Mesothelial cell of epicardium (in vitro differentiated cells): Measurements from ENCODE around the gene RPS10. TPM values are rescaled to one million over a fixed set of nuclear protein-coding genes. Genes with fewer than 3 reads are reported as not detected.
"Not testable (repeated sequence)": the region's sequence is repeated elsewhere in the genome, so short reads cannot be mapped to it uniquely, and the experiment has no call there.

Experiments
- DNase-seq, 2 experiments: peaks; one replicate each; pipeline ENCODE4 v3.0.0; 2021; ENCODE audit warnings: low spot score in 2 of 2; ENCODE audit not compliant: unreplicated experiment in 2 of 2
- H3K27ac Mint-ChIP-seq: 2 replicates; pipeline ENCODE4 v1.8.0; 2021; ENCODE audit warnings: mixed read lengths
- H3K27me3 Mint-ChIP-seq: 2 replicates; pipeline ENCODE4 v1.8.0; 2021; ENCODE audit warnings: low read depth, mixed read lengths
- H3K36me3 Mint-ChIP-seq: 2 replicates; pipeline ENCODE4 v1.8.0; 2021; ENCODE audit warnings: mixed read lengths
- H3K4me1 Mint-ChIP-seq: 2 replicates; pipeline ENCODE4 v1.8.0; 2021; ENCODE audit warnings: mixed read lengths
- H3K4me3 Mint-ChIP-seq: 2 replicates; pipeline ENCODE4 v1.8.0; 2021; ENCODE audit warnings: mild to moderate bottlenecking, moderate library complexity, mixed read lengths
- H3K9me3 Mint-ChIP-seq: 2 replicates; pipeline ENCODE4 v1.8.0; 2021; ENCODE audit warnings: mixed read lengths
- CTCF ChIP-seq: fragments of 200-600 bp; sonication (generic); IDR thresholded peaks from one replicate; pipeline ENCODE4 v1.5.0; 2021; ENCODE audit warnings: antibody characterized with exemption; ENCODE audit not compliant: unreplicated experiment
- total RNA-seq: library from RNA; stranded (reverse); gene quantifications from 3 replicates; pipeline ENCODE4 v1.2.1, GENCODE V29; 2021

The RPS10 gene
- total RNA-seq, 1 donor from 2014 or later, result 1,317 TPM

- H3K36me3 Mint-ChIP-seq, result peaks cover 56% of the 10 kb centered on the region
- no peak for TF ChIP-seq CTCF
- DNase-seq, result no peak
- peak overlapping the region; percentile 5 for H3K27ac Mint-ChIP-seq
- no peak overlapping the region for H3K4me3 Mint-ChIP-seq
- peaks cover 3% of the 10 kb centered on the region for H3K4me1 Mint-ChIP-seq
- peaks cover 4% of the 10 kb centered on the region for H3K9me3 Mint-ChIP-seq
- H3K27me3 Mint-ChIP-seq, result no peaks in the 10 kb centered on the region
These were observed 7.5 kb downstream of the RPS10 start for GRCh38 chr6:34418367-34418766.

- H3K27ac Mint-ChIP-seq, result no peak overlapping the region
- H3K9me3 Mint-ChIP-seq, result peaks cover 4% of the 10 kb centered on the region
- no peak for TF ChIP-seq CTCF
- H3K36me3 Mint-ChIP-seq, result peaks cover 55% of the 10 kb centered on the region
- no peak overlapping the region for H3K4me3 Mint-ChIP-seq
- H3K27me3 Mint-ChIP-seq, result no peaks in the 10 kb centered on the region
- DNase-seq, result no peak
- no peaks in the 10 kb centered on the region for H3K4me1 Mint-ChIP-seq
These were observed 8.9 kb downstream of the RPS10 start for GRCh38 chr6:34416877-34417371.

GRCh38 chr6:34414999-34415858, 10.6 kb downstream of the RPS10 start:
- DNase-seq, result no peak
- TF ChIP-seq CTCF, result no peak
- Mint-ChIP-seq H3K9me3 (peaks cover 4% of the 10 kb centered on the region), H3K27ac (peak overlapping the region; percentile 0), H3K4me3 (no peak overlapping the region), H3K4me1 (no peaks in the 10 kb centered on the region), H3K27me3 (no peaks in the 10 kb centered on the region), H3K36me3 (peaks cover 50% of the 10 kb centered on the region)

GRCh38 chr6:34412643-34413214, 13.1 kb downstream of the RPS10 start:
- Mint-ChIP-seq H3K9me3 (peaks cover 4% of the 10 kb centered on the region), H3K36me3 (peaks cover 37% of the 10 kb centered on the region), H3K27ac (no peak overlapping the region), H3K27me3 (no peaks in the 10 kb centered on the region), H3K4me1 (no peaks in the 10 kb centered on the region), H3K4me3 (no peak overlapping the region)
- no peak for TF ChIP-seq CTCF
- no peak for DNase-seq

- H3K4me3 Mint-ChIP-seq, result no peak overlapping the region
- no peak for DNase-seq
- no peaks in the 10 kb centered on the region for H3K27me3 Mint-ChIP-seq
- TF ChIP-seq CTCF, result no peak
- peaks cover 4% of the 10 kb centered on the region for H3K9me3 Mint-ChIP-seq
- H3K27ac Mint-ChIP-seq, result no peak overlapping the region
- peaks cover 32% of the 10 kb centered on the region for H3K36me3 Mint-ChIP-seq
- H3K4me1 Mint-ChIP-seq, result no peaks in the 10 kb centered on the region
These were observed 13.9 kb downstream of the RPS10 start for GRCh38 chr6:34412016-34412415.

GRCh38 chr6:34407915-34408314, 18.0 kb downstream of the RPS10 start:
- not testable (repeated sequence) for H3K27me3 Mint-ChIP-seq, H3K4me3 Mint-ChIP-seq, H3K27ac Mint-ChIP-seq, H3K4me1 Mint-ChIP-seq, DNase-seq, H3K9me3 Mint-ChIP-seq
- H3K36me3 Mint-ChIP-seq, result peaks cover 13% of the 10 kb centered on the region
